HCT116 (cell line): ENCODE results near the gene KIFAP3. TPM values are rescaled to one million over a fixed set of nuclear protein-coding genes. Genes with fewer than 3 reads are reported as not detected.
"Not testable (repeated sequence)": the region's sequence is repeated elsewhere in the genome, so short reads cannot be mapped to it uniquely, and the experiment has no call there.

ENCODE experiments used
- ATAC-seq: fragments of 200-7000 bp; cut with Tn5 transposase; 2 replicates; pipeline ENCODE4 v1.9.1; 2020; ENCODE audit warnings: mild to moderate bottlenecking, moderate library complexity
- BruUV-seq: library from RNA; stranded (reverse); fragments of 400-500 nt; replicated peaks from 2 replicates; lab custom pipeline; 2021; lab: Mats Ljungman, UMichigan
- CTCF ChIA-PET: fragments of 300-600 bp; sonication (Branson Sonifier 250); formaldehyde crosslinking; loops from one replicate; lab custom pipeline; 2021; ENCODE audit warnings: antibody characterized with exemption; lab: Charles Lee
- POLR2A ChIA-PET: fragments of 300-600, 350-600 bp; sonication (Branson Sonifier 250); formaldehyde crosslinking; loops from one replicate; lab custom pipeline; 2021; ENCODE audit warnings: antibody characterized with exemption; lab: Charles Lee
- RAD21 ChIA-PET, 2 experiments: fragments of 300-600 bp; sonication (Branson Sonifier 250); formaldehyde crosslinking; loops; one replicate each; lab custom pipeline; 2023; ENCODE audit warnings: low total read pairs in 2 of 2; ENCODE audit not compliant: uncharacterized antibody in 2 of 2, unreplicated experiment in 2 of 2, low non-redundant PET in 1 of 2; lab: Charles Lee
- DNase-seq: peaks from one replicate; pipeline ENCODE4 v3.0.0-alpha.2; 2010; ENCODE audit warnings: low read depth, low spot score
- H2AFZ ChIP-seq: fragments of 200-600 bp; shearing (Covaris generic), sonication (generic); 2 replicates; pipeline ENCODE4 v1.6.1; 2017; ENCODE audit warnings: low read depth, mixed run types, mixed read lengths, antibody characterized with exemption, low read length; ENCODE audit not compliant: poor library complexity, severe bottlenecking
- H3K27ac ChIP-seq: 2 replicates; pipeline ENCODE4 v1.5.1; 2012; ENCODE audit warnings: low read depth, low read length
- H3K27me3 ChIP-seq: fragments of 200-600 bp; sonication (generic); 2 replicates; pipeline ENCODE4 v1.6.1; 2016; ENCODE audit warnings: mixed run types, low read length, mixed read lengths; ENCODE audit not compliant: insufficient read depth
- H3K36me3 ChIP-seq, 2 experiments: fragments of 200-500 bp in 1 of 2; fragments of 200-600 bp in 1 of 2; sonication (Bioruptor generic) in 1 of 2; sonication (generic) in 1 of 2; 2 replicates each; pipeline versions ENCODE4 v1.5.1 to v1.6.1; 2014 to 2016; ENCODE audit warnings: low read length in 2 of 2, inconsistent platforms in 1 of 2, mixed read lengths in 1 of 2, mixed run types in 1 of 2; ENCODE audit not compliant: insufficient read depth in 2 of 2, control insufficient read depth in 1 of 2
- H3K4me1 ChIP-seq, 2 experiments: fragments of 200-600 bp in 1 of 2; sonication (generic) in 1 of 2; 2 replicates each; pipeline versions ENCODE4 v1.5.1 to v1.6.1; 2012 to 2017; ENCODE audit warnings: low read length in 2 of 2, inconsistent platforms in 1 of 2, mild to moderate bottlenecking in 1 of 2, mixed read lengths in 1 of 2, mixed run types in 1 of 2, moderate library complexity in 1 of 2; ENCODE audit not compliant: insufficient read depth in 2 of 2, control insufficient read depth in 1 of 2
- H3K4me2 ChIP-seq: fragments of 200-600 bp; sonication (generic); 2 replicates; pipeline ENCODE4 v1.6.1; 2017; ENCODE audit warnings: mixed run types, low read length, mixed read lengths
- H3K4me3 ChIP-seq, 2 experiments: fragments of 200-600 bp in 1 of 2; sonication (generic) in 1 of 2; replicated peaks in 1 of 2; 2 replicates each; pipeline ENCODE4 v1.5.1; 2011 to 2016; ENCODE audit warnings: low read length in 2 of 2, control low read depth in 1 of 2, low read depth in 1 of 2, mild to moderate bottlenecking in 1 of 2, mixed read lengths in 1 of 2, mixed run types in 1 of 2
- H3K79me2 ChIP-seq: fragments of 200-600 bp; sonication (generic); 2 replicates; pipeline ENCODE4 v1.6.1; 2017; ENCODE audit warnings: mild to moderate bottlenecking, mixed run types, low read length, moderate library complexity, mixed read lengths; ENCODE audit not compliant: insufficient read depth
- H3K9ac ChIP-seq: fragments of 200-600 bp; sonication (generic); 2 replicates; pipeline ENCODE4 v1.6.1; 2016; ENCODE audit warnings: low read length, mixed read lengths
- H3K9me2 ChIP-seq: fragments of 200-600 bp; sonication (generic), shearing (Covaris generic); 2 replicates; pipeline ENCODE4 v1.6.1; 2017; ENCODE audit warnings: mixed run types, mild to moderate bottlenecking, moderate library complexity; ENCODE audit not compliant: insufficient read depth
- H3K9me3 ChIP-seq, 2 experiments: fragments of 200-500 bp in 1 of 2; fragments of 200-600 bp in 1 of 2; sonication (Bioruptor generic) in 1 of 2; sonication (generic) in 1 of 2; 2 replicates each; pipeline ENCODE4 v1.6.1; 2014 to 2017; ENCODE audit warnings: low read length in 2 of 2, mixed read lengths in 2 of 2, inconsistent platforms in 1 of 2, low read depth in 1 of 2, mild to moderate bottlenecking in 1 of 2, mixed run types in 1 of 2, moderate library complexity in 1 of 2; ENCODE audit not compliant: control insufficient read depth in 1 of 2, insufficient read depth in 1 of 2
- H4K20me1 ChIP-seq: fragments of 200-600 bp; sonication (generic), shearing (Covaris generic); 2 replicates; pipeline ENCODE4 v1.6.1; 2017; ENCODE audit warnings: mixed run types, mild to moderate bottlenecking, moderate library complexity; ENCODE audit not compliant: insufficient read depth
- MAX ChIP-seq: IDR thresholded peaks from 2 replicates; pipeline ENCODE4 v1.6.1; 2012
- SRF ChIP-seq: IDR thresholded peaks from 2 replicates; pipeline ENCODE4 v1.6.1; 2012; ENCODE audit warnings: low read depth
- intact Hi-C: fragments of 100-400 bp; cut with micrococcal nuclease; formaldehyde crosslinking; loops from 2 replicates; pipeline ENCODE4 v1.10.0; 2022
- total RNA-seq: library from RNA; stranded (reverse); gene quantifications from one replicate; pipeline ENCODE4 v1.2.1, GENCODE V29; 2021; ENCODE audit not compliant: unreplicated experiment
- TF ChIP-seq, protein P1 (sequence below): IDR thresholded peaks from 2 replicates; pipeline ENCODE4 v1.6.1; 2012; ENCODE audit warnings: low read depth

The KIFAP3 gene
- total RNA-seq, 1 experiment from 2014 or later, result 10.8 TPM

- H3K27me3 ChIP-seq, result no peaks in the 10 kb centered on the region
- H3K9me3 ChIP-seq, result no peaks in the 10 kb centered on the region
- TF ChIP-seq SRF (no peak), MAX (no peak)
- TF ChIP-seq, protein P1, sequence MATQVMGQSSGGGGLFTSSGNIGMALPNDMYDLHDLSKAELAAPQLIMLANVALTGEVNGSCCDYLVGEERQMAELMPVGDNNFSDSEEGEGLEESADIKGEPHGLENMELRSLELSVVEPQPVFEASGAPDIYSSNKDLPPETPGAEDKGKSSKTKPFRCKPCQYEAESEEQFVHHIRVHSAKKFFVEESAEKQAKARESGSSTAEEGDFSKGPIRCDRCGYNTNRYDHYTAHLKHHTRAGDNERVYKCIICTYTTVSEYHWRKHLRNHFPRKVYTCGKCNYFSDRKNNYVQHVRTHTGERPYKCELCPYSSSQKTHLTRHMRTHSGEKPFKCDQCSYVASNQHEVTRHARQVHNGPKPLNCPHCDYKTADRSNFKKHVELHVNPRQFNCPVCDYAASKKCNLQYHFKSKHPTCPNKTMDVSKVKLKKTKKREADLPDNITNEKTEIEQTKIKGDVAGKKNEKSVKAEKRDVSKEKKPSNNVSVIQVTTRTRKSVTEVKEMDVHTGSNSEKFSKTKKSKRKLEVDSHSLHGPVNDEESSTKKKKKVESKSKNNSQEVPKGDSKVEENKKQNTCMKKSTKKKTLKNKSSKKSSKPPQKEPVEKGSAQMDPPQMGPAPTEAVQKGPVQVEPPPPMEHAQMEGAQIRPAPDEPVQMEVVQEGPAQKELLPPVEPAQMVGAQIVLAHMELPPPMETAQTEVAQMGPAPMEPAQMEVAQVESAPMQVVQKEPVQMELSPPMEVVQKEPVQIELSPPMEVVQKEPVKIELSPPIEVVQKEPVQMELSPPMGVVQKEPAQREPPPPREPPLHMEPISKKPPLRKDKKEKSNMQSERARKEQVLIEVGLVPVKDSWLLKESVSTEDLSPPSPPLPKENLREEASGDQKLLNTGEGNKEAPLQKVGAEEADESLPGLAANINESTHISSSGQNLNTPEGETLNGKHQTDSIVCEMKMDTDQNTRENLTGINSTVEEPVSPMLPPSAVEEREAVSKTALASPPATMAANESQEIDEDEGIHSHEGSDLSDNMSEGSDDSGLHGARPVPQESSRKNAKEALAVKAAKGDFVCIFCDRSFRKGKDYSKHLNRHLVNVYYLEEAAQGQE, result peak; percentile 72
- no peaks in the 10 kb centered on the region for H3K9me2 ChIP-seq
- ChIA-PET RAD21 (no interaction called here), POLR2A (no interaction called here), CTCF (no interaction called here)
- no peaks in the 10 kb centered on the region for H4K20me1 ChIP-seq
- H3K36me3 ChIP-seq, result no peaks in the 10 kb centered on the region
- H3K4me3 ChIP-seq, result no peak overlapping the region
- no peak overlapping the region for H3K27ac ChIP-seq
- DNase-seq, result no peak
- no peak overlapping the region for H3K9ac ChIP-seq
- intact Hi-C loops, result no loop called here
- H3K79me2 ChIP-seq, result no peaks in the 10 kb centered on the region
- BruUV-seq, result no TSS peak
- H2AFZ ChIP-seq, result no peak overlapping the region
- no peak overlapping the region for H3K4me2 ChIP-seq
- ATAC-seq, result no peak
- no peaks in the 10 kb centered on the region for H3K4me1 ChIP-seq
Measured at GRCh38 chr1:170114906-170115305, 40.4 kb upstream of the KIFAP3 start.

DNA sequence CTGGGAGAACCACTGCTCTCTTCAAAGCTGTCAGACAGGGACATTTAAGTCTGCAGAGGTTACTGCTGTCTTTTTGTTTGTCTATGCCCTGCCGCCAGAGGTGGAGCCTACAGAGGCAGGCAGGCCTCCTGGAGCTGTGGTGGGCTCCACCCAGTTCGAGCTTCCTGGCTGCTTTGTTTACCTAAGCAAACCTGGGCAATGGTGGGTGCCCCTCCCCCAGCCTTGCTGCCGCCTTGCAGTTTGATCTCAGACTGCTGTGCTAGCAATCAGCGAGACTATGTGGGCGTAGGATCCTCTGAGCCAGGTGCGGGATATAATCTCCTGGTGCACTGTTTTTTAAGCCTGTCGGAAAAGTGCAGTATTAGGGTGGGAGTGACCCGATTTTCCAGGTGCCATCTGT lies 38.6 kb upstream of the KIFAP3 start:
- H4K20me1 ChIP-seq, ATAC-seq, H3K4me2 ChIP-seq, H3K4me3 ChIP-seq, BruUV-seq, H3K27me3 ChIP-seq, RAD21 ChIA-PET, H3K27ac ChIP-seq, CTCF ChIA-PET, POLR2A ChIA-PET, DNase-seq, H3K9me3 ChIP-seq, H3K9me2 ChIP-seq, H3K9ac ChIP-seq, H3K4me1 ChIP-seq, H3K79me2 ChIP-seq, intact Hi-C loops, H2AFZ ChIP-seq, H3K36me3 ChIP-seq: not testable (repeated sequence)
